Thyroid gland (tissue), 4 donors: ENCODE measurements around the gene FBN2. TPM values are rescaled to one million over a fixed set of nuclear protein-coding genes. Genes with fewer than 3 reads are reported as not detected.

ENCODE experiments used
- DNase-seq, 2 donors: peaks; one replicate each; pipeline ENCODE4 v3.0.0-alpha.2; 2019
- H3K27ac ChIP-seq, 3 donors: fragments of 200-600 bp; sonication (generic); 1 replicate in 2 of 3; 2 replicates in 1 of 3; pipeline ENCODE4 v1.5.1; 2016 to 2019; ENCODE audit warnings: mild to moderate bottlenecking in 1 of 3, moderate library complexity in 1 of 3
- H3K27me3 ChIP-seq: fragments of 200-600 bp; sonication (generic); one replicate; pipeline ENCODE4 v1.5.1; 2019
- H3K36me3 ChIP-seq, 2 donors: fragments of 200-600 bp; sonication (generic); one replicate each; pipeline ENCODE4 v1.5.1; 2016 to 2019
- H3K4me1 ChIP-seq, 2 donors: fragments of 200-600 bp; sonication (generic); one replicate each; pipeline ENCODE4 v1.5.1; 2017 to 2019
- H3K4me3 ChIP-seq, 3 donors: fragments of 200-600 bp; sonication (generic); replicated peaks in 1 of 3; 1 replicate in 2 of 3; 2 replicates in 1 of 3; pipeline ENCODE4 v1.5.1; 2016; ENCODE audit warnings: mild to moderate bottlenecking in 1 of 3
- H3K9me3 ChIP-seq: fragments of 200-600 bp; sonication (generic); one replicate; pipeline ENCODE4 v1.5.1; 2017
- POLR2A ChIP-seq, 2 donors: fragments of 450-650 bp; IDR thresholded peaks; one replicate each; pipeline ENCODE4 v1.6.1; 2017; ENCODE audit warnings: antibody characterized with exemption in 2 of 2, mild to moderate bottlenecking in 2 of 2, moderate library complexity in 1 of 2
- WGBS, 2 donors: methylation state at CpG; one replicate each; pipeline ENCODE4 v1.1.5; 2017; 5-methylcytosine and 5-hydroxymethylcytosine counted together
- intact Hi-C: fragments of 100-400 bp; cut with DNase I; formaldehyde crosslinking; loops from one replicate; pipeline ENCODE4 v1.15.1; 2023
- total RNA-seq, 4 donors: library from RNA; depleted of rRNA; stranded (reverse); fragments of >200 nt; gene quantifications; one replicate each; pipeline ENCODE4 v1.2.3, GENCODE V29; 2016
- TF ChIP-seq, protein P1 (sequence below), 6 experiments: fragments of 200-600 bp in 3 of 6; fragments of 450-650 bp in 3 of 6; sonication (generic) in 3 of 6; IDR thresholded peaks; one replicate each; pipeline ENCODE4 v1.5.1; 2016 to 2019; ENCODE audit warnings: antibody characterized with exemption in 6 of 6, mild to moderate bottlenecking in 2 of 6, inconsistent platforms in 1 of 6, moderate library complexity in 1 of 6

FBN2 gene
- total RNA-seq, 4 donors from 2014 or later: 1.0 to 3.9 (median 2.5) TPM

DNA sequence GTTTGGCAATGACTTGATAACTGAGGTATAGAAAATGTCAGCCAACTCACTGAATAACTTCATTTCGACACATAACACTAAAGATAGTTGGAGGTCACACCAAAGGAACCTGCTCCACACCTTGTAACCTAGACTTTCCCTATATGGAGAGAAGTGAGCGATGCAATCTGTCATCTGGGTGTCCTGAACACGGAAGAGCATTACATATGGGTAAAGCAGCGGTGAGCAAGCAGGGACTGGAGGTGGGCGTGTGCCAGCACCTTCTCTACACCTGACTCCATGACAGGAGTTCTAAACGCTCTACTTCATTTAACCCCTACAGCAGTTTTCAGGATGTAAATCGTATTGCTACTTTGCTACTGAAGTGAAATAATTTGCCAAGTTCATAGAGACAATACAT is 301.7 kb downstream of the FBN2 start:
- H3K36me3 ChIP-seq: no peaks in the 10 kb centered on the region
- intact Hi-C loops: no loop called here
- H3K27me3 ChIP-seq: no peaks in the 10 kb centered on the region
- no peak for TF ChIP-seq POLR2A (IDR thresholded peaks at IDR 0.05)
- TF ChIP-seq, protein P1, sequence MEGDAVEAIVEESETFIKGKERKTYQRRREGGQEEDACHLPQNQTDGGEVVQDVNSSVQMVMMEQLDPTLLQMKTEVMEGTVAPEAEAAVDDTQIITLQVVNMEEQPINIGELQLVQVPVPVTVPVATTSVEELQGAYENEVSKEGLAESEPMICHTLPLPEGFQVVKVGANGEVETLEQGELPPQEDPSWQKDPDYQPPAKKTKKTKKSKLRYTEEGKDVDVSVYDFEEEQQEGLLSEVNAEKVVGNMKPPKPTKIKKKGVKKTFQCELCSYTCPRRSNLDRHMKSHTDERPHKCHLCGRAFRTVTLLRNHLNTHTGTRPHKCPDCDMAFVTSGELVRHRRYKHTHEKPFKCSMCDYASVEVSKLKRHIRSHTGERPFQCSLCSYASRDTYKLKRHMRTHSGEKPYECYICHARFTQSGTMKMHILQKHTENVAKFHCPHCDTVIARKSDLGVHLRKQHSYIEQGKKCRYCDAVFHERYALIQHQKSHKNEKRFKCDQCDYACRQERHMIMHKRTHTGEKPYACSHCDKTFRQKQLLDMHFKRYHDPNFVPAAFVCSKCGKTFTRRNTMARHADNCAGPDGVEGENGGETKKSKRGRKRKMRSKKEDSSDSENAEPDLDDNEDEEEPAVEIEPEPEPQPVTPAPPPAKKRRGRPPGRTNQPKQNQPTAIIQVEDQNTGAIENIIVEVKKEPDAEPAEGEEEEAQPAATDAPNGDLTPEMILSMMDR (IDR thresholded peaks at IDR 0.05): no peak
- H3K9me3 ChIP-seq: no peaks in the 10 kb centered on the region
- H3K27ac ChIP-seq: no peak overlapping the region
- no peak for DNase-seq
- H3K4me3 ChIP-seq: no peak overlapping the region
- 86 to 90% methylated on average over 7 of the region's 7 CpGs for WGBS, 2 donors
- H3K4me1 ChIP-seq: no peaks in the 10 kb centered on the region

GRCh38 chr5:128234928-128235641 is 303.0 kb downstream of the FBN2 start:
- no peak for TF ChIP-seq POLR2A (IDR thresholded peaks at IDR 0.05)
- TF ChIP-seq, protein P1 (IDR thresholded peaks at IDR 0.05): no peak
- Histone ChIP-seq H3K4me3 (no peak overlapping the region), H3K27me3 (no peaks in the 10 kb centered on the region), H3K36me3 (no peaks in the 10 kb centered on the region), H3K4me1 (no peaks in the 10 kb centered on the region), H3K9me3 (no peaks in the 10 kb centered on the region), H3K27ac (no peak overlapping the region)
- DNase-seq: no peak
- intact Hi-C loops: no loop called here
- 86 to 90% methylated on average over 5 to 7 of the region's 7 CpGs for WGBS, 2 donors

DNA sequence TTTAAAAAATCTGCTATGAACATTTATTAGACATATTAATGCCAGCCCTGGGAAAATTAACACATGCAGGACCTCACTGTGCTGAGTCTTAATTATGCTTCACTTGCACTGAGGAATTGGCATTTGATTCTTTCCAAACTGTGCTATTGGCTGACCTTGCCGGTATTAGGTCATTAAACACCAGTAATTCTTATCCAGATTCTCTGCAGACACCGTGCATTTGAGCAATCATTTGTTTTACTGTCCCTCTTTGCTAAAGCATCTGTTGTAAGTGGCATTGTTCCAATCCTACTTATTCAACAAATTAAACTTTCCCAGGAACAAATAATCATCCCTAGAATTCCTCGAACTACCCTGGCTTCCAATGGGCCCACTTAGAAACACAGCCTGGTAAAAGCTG is 309.5 kb downstream of the FBN2 start:
- Histone ChIP-seq H3K36me3 (no peaks in the 10 kb centered on the region), H3K9me3 (no peaks in the 10 kb centered on the region), H3K27me3 (no peaks in the 10 kb centered on the region), H3K4me3 (no peak overlapping the region), H3K27ac (no peak overlapping the region), H3K4me1 (no peaks in the 10 kb centered on the region)
- intact Hi-C loops: no loop called here
- DNase-seq: no peak
- 38 to 51% methylated on average over 3 of the region's 3 CpGs for WGBS, 2 donors
- TF ChIP-seq POLR2A (IDR thresholded peaks at IDR 0.05): no peak
- TF ChIP-seq, protein P1 (IDR thresholded peaks at IDR 0.05): no peak

DNA sequence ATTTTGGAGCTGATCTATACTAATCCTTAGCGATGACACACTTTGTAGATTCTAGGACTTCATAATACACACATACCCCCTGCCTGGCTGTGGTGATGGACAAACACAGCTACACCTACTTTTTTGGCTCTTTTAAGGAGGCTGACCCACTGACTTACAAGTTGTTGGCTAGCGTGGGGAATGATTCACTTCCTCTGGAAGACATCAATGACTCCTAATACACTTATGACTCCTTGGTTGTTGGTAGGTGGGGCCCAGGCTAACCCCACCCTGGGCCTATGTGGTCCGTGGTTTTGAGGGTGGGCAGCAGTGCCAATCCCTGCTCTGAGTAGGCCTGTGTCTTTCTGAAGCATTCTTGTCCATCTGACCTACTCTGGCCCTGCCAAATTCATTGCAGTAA is 310.0 kb downstream of the FBN2 start:
- Histone ChIP-seq H3K9me3 (no peaks in the 10 kb centered on the region), H3K36me3 (no peaks in the 10 kb centered on the region), H3K27ac (no peak overlapping the region), H3K4me3 (no peak overlapping the region), H3K27me3 (no peaks in the 10 kb centered on the region), H3K4me1 (no peaks in the 10 kb centered on the region)
- DNase-seq: no peak
- intact Hi-C loops: no loop called here
- TF ChIP-seq, protein P1 (IDR thresholded peaks at IDR 0.05): no peak
- no peak for TF ChIP-seq POLR2A (IDR thresholded peaks at IDR 0.05)
- 74 to 82% methylated on average over 3 of the region's 3 CpGs for WGBS, 2 donors

DNA sequence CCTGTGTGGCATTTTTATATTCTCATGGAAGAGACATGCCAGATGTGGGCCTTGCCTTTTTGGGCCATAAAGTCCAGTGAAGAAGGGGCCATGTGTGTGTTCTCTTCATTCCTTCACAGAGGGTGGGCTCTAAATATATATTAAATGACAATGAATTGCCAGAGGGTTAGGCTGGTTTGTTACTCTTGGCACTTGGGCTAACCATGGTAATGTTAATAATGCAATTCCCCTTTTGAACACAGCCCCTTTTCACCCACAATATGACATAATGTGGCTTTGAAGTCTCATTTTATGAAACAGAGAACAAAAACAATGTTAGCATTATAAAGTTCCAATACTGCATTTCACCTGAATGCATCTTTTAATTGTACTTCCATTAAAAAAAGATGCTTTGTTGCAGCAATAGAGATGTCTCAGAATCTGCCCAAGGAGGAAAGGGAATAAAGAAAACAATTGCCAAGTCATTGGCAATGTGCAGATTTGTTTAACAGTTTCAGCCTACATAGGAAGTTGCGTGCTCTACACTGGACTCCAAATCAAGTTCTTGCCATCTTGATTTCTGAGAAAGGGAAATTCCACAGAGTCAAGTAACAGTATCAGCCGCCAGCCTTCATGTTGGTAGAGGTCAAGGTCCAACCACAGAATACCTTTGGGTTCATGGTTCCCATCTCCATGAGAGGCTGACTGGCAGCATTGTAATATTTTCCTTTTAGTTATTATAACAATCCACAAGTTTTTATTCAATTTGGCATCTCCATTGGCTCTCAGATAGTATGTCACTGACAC is 312.6 kb downstream of the FBN2 start:
- Histone ChIP-seq H3K36me3 (no peaks in the 10 kb centered on the region), H3K4me1 (no peaks in the 10 kb centered on the region), H3K27ac (no peak overlapping the region), H3K4me3 (no peak overlapping the region), H3K9me3 (no peaks in the 10 kb centered on the region), H3K27me3 (no peaks in the 10 kb centered on the region)
- intact Hi-C loops: no loop called here
- WGBS, 2 donors: 95 to 100% methylated on average over 2 of the region's 2 CpGs
- no peak for DNase-seq
- TF ChIP-seq POLR2A (IDR thresholded peaks at IDR 0.05): no peak
